K562 (cell line): ENCODE results near the gene CTSZ. TPM values are rescaled to one million over a fixed set of nuclear protein-coding genes. Genes with fewer than 3 reads are reported as not detected.

Source experiments
- ATAC-seq: fragments of 200-7000 bp; cut with Tn5 transposase; 3 replicates; pipeline ENCODE4 v1.9.1; 2020; ENCODE audit warnings: moderate library complexity
- BruUV-seq: library from RNA; stranded (reverse); fragments of 400-500 nt; replicated peaks from 2 replicates; lab custom pipeline; 2021; lab: Mats Ljungman, UMichigan
- CTCF ChIA-PET: fragments of 300-600 bp; formaldehyde crosslinking; extraction: SDS; loops from one replicate; lab custom pipeline; 2021; ENCODE audit warnings: low intra/inter-chr PET ratio; lab: Yijun Ruan, JAX
- POLR2A ChIA-PET: fragments of 300-600, 350-650 bp; sonication (Branson Sonifier 250); formaldehyde crosslinking; extraction: SDS; loops from one replicate; lab custom pipeline; 2021; ENCODE audit warnings: antibody characterized with exemption, inconsistent platforms; lab: Yijun Ruan, JAX
- DNase-seq, 4 experiments: peaks; one replicate each; pipeline versions ENCODE4 v3.0.0 to v3.0.0-alpha.2; 2011 to 2018; ENCODE audit warnings: low spot score in 3 of 4, mixed read lengths in 3 of 4; ENCODE audit errors: extremely low read depth in 1 of 4
- FAIRE-seq: peaks from 2 replicates; lab custom pipeline; 2011; peaks lifted over from hg19 to GRCh38; lab: Jason Lieb, UNC
- H2AFZ ChIP-seq: 2 replicates; pipeline ENCODE4 v1.6.0; 2011; ENCODE audit warnings: low read depth, low read length, control low read depth, inconsistent platforms
- H3K27ac ChIP-seq: fragments of 200-600 bp; 3 replicates; pipeline ENCODE4 v1.8.0; 2011; ENCODE audit warnings: low read depth, mild to moderate bottlenecking, control low read depth, inconsistent platforms, low read length, moderate library complexity, mixed read lengths; ENCODE audit errors: extremely low read depth
- H3K27me3 ChIP-seq, 2 experiments: fragments of 300-600 bp in 1 of 2; 2 replicates in 1 of 2; 3 replicates in 1 of 2; pipeline versions ENCODE4 v1.6.0 to v1.8.0; 2011; ENCODE audit warnings: inconsistent platforms in 2 of 2, low read length in 2 of 2, mild to moderate bottlenecking in 1 of 2, mixed read lengths in 1 of 2, moderate library complexity in 1 of 2; ENCODE audit not compliant: control insufficient read depth in 2 of 2, insufficient read depth in 2 of 2
- H3K36me3 ChIP-seq: fragments of 300-600 bp; 3 replicates; pipeline ENCODE4 v1.8.0; 2011; ENCODE audit warnings: mild to moderate bottlenecking, low read length, inconsistent platforms; ENCODE audit not compliant: control insufficient read depth, insufficient read depth
- H3K4me1 ChIP-seq, 2 experiments: fragments of 200-600 bp in 1 of 2; replicated peaks in 1 of 2; 2 replicates in 1 of 2; 3 replicates in 1 of 2; pipeline versions ENCODE4 v1.5.1 to v1.8.0; 2011; ENCODE audit warnings: inconsistent platforms in 2 of 2, low read length in 2 of 2, mild to moderate bottlenecking in 1 of 2, mixed read lengths in 1 of 2, moderate library complexity in 1 of 2; ENCODE audit not compliant: control insufficient read depth in 2 of 2, insufficient read depth in 2 of 2
- H3K4me2 ChIP-seq: 2 replicates; pipeline ENCODE4 v1.6.1; 2011; ENCODE audit warnings: low read length, control low read depth, inconsistent platforms, mixed read lengths; ENCODE audit not compliant: insufficient read depth
- H3K4me3 ChIP-seq: fragments of 200-600 bp; sonication (generic), shearing (Covaris generic); 2 replicates; pipeline ENCODE4 v1.5.1; 2016; ENCODE audit warnings: control low read depth, inconsistent platforms
- H3K79me2 ChIP-seq: fragments of 200-600 bp; 3 replicates; pipeline ENCODE4 v1.8.0; 2011; ENCODE audit warnings: low read length, inconsistent platforms; ENCODE audit not compliant: control insufficient read depth, insufficient read depth
- H3K9ac ChIP-seq, 2 experiments: 2 replicates each; pipeline versions ENCODE4 v1.6.0 to v1.6.1; 2011; ENCODE audit warnings: low read depth in 2 of 2, low read length in 2 of 2, control low read depth in 1 of 2, inconsistent platforms in 1 of 2, mild to moderate bottlenecking in 1 of 2, mixed read lengths in 1 of 2; ENCODE audit not compliant: insufficient read depth in 1 of 2
- H3K9me1 ChIP-seq: one replicate; pipeline ENCODE4 v1.6.0; 2011; ENCODE audit warnings: inconsistent platforms, mild to moderate bottlenecking, low read length, moderate library complexity; ENCODE audit not compliant: control insufficient read depth, insufficient read depth
- H3K9me3 ChIP-seq: replicated peaks from 2 replicates; pipeline ENCODE4 v1.5.1; 2011; ENCODE audit warnings: low read depth, low read length, inconsistent platforms; ENCODE audit not compliant: control insufficient read depth, insufficient read depth
- H4K20me1 ChIP-seq: replicated peaks from 2 replicates; pipeline ENCODE4 v1.6.1; 2011; ENCODE audit warnings: low read length, inconsistent platforms, mixed read lengths; ENCODE audit not compliant: control insufficient read depth, insufficient read depth
- CAMTA2 ChIP-seq: fragments of 250-450 bp; sonication (Bioruptor Pico); conservative IDR thresholded peaks from 2 replicates; pipeline ENCODE4 v1.5.1; 2022
- E2F5 ChIP-seq: sonication (generic); formaldehyde crosslinking; IDR thresholded peaks from 2 replicates; pipeline ENCODE4 v1.8.0; 2022; ENCODE audit warnings: mild to moderate bottlenecking, missing genetic modification reagents
- E2F6 ChIP-seq, 2 experiments: IDR thresholded peaks; 2 replicates each; pipeline ENCODE4 v1.6.1; 2011; ENCODE audit warnings: borderline replicate concordance in 1 of 2, control low read depth in 1 of 2, low read depth in 1 of 2, low read length in 1 of 2, mild to moderate bottlenecking in 1 of 2, mixed read lengths in 1 of 2, moderate library complexity in 1 of 2; ENCODE audit not compliant: insufficient read depth in 1 of 2, insufficient read length in 1 of 2, poor library complexity in 1 of 2, severe bottlenecking in 1 of 2; ENCODE audit errors: extremely low read depth in 1 of 2
- NCOA4 ChIP-seq: fragments of 450-650 bp; IDR thresholded peaks from 2 replicates; pipeline ENCODE4 v1.6.1; 2018; ENCODE audit warnings: mild to moderate bottlenecking; ENCODE audit not compliant: partially characterized antibody
- POLR2H ChIP-seq: IDR thresholded peaks from 2 replicates; pipeline ENCODE4 v1.6.1; 2016; ENCODE audit warnings: missing genetic modification characterization, low read depth, mild to moderate bottlenecking, control low read depth, missing compliant biosample characterization, moderate library complexity
- TOE1 ChIP-seq, 2 experiments: fragments of 450-650 bp in 1 of 2; sonication (generic) in 1 of 2; formaldehyde crosslinking in 1 of 2; IDR thresholded peaks; 2 replicates each; pipeline versions ENCODE4 v1.7.1 to v1.8.0; 2016 to 2022; ENCODE audit warnings: borderline replicate concordance in 2 of 2, mild to moderate bottlenecking in 2 of 2, antibody characterized with exemption in 1 of 2, inconsistent platforms in 1 of 2, low read depth in 1 of 2, missing genetic modification reagents in 1 of 2, moderate library complexity in 1 of 2
- ZBTB8A ChIP-seq: fragments of 450-650 bp; IDR thresholded peaks from 2 replicates; pipeline ENCODE4 v1.6.1; 2018; ENCODE audit warnings: mild to moderate bottlenecking, moderate library complexity; ENCODE audit not compliant: partially characterized antibody
- ZNF263 ChIP-seq: sonication (generic); formaldehyde crosslinking; IDR thresholded peaks from 2 replicates; pipeline ENCODE4 v1.8.0; 2022; ENCODE audit warnings: mild to moderate bottlenecking, missing genetic modification reagents, borderline replicate concordance
- ZNF586 ChIP-seq: fragments of 450-650 bp; formaldehyde crosslinking; conservative IDR thresholded peaks from 2 replicates; pipeline ENCODE4 v1.4.0; 2020; ENCODE audit warnings: mild to moderate bottlenecking, moderate library complexity
- ZNF766 ChIP-seq: fragments of 200-800 bp; sonication (Bioruptor generic); conservative IDR thresholded peaks from 2 replicates; pipeline ENCODE4 v1.6.1; 2016; ENCODE audit warnings: missing genetic modification characterization, missing compliant biosample characterization
- WGBS: fragments of 100-300 bp; shearing (Covaris generic); methylation state at CpG from one replicate; pipeline ENCODE4 v1.1.6; 2016; ENCODE audit warnings: low coverage, mixed read lengths; ENCODE audit not compliant: insufficient coverage; ENCODE audit errors: missing lambda C conversion rate; 5-methylcytosine and 5-hydroxymethylcytosine counted together
- in situ Hi-C: fragments of 300-500 bp; cut with MboI; formaldehyde crosslinking; loops from 4 replicates; pipeline ENCODE4 v1.15.0; 2018; ENCODE audit warnings: inconsistent platforms, mixed read lengths
- intact Hi-C: fragments of 100-400 bp; cut with micrococcal nuclease; formaldehyde crosslinking; loops from 2 replicates; pipeline ENCODE4 v1.14.2; 2022
- polyA plus RNA-seq, 8 experiments: library from polyadenylated mRNA; depleted of rRNA in 4 of 8; stranded (reverse) in 5 of 8; unstranded in 3 of 8; fragments of >200 nt; fragmentation: Nextera tagmentation in 2 of 8; fragmentation: Illumina TruSeq in 1 of 8; extraction: Ambion mirVana in 2 of 8; extraction: Trizol in 1 of 8; gene quantifications; 2 replicates each; pipeline versions ENCODE4 v1.2.1 to v1.2.3, GENCODE V29; 2011 to 2014; ENCODE audit warnings: inconsistent platforms in 1 of 8, missing spikeins in 1 of 8
- total RNA-seq, 7 experiments: library from RNA; depleted of rRNA in 6 of 7; stranded (reverse); fragments of >200 nt in 6 of 7; fragmentation: Illumina TruSeq in 2 of 7; extraction: Trizol in 2 of 7; gene quantifications; 2 replicates each; pipeline versions ENCODE4 v1.2.1 to v1.2.3, GENCODE V29; 2011 to 2021; ENCODE audit warnings: low replicate concordance in 1 of 7
- TF ChIP-seq, protein P1 (sequence below): fragments of 450-650 bp; conservative IDR thresholded peaks from 2 replicates; pipeline ENCODE4 v1.6.1; 2016; ENCODE audit warnings: missing genetic modification characterization, low read depth, mild to moderate bottlenecking, missing compliant biosample characterization, moderate library complexity

CTSZ gene
- total and polyA plus RNA-seq, 9 of the 15 experiments (the other 6 are each of a cell fraction or from before 2014, with no cell fraction given): 1.6 to 143 (median 82.8) TPM

GRCh38 chr20:59016795-59017492 is 9.9 kb upstream of the CTSZ start (continued):
- TF ChIP-seq ZBTB8A (no peak), TOE1 (IDR thresholded peaks at IDR 0.05; ENCODE audit: borderline replicate concordance) (peak; percentile 90), TOE1 (CRISPR knock-in tag; IDR thresholded peaks at IDR 0.05; ENCODE audit: borderline replicate concordance, low read depth) (no peak), ZNF586 (CRISPR knock-in tag) (no peak), CAMTA2 (CRISPR knock-in tag) (no peak), NCOA4 (no peak), ZNF263 (CRISPR knock-in tag) (no peak)
- TF ChIP-seq, all 486 proteins: peak for 10

DNA sequence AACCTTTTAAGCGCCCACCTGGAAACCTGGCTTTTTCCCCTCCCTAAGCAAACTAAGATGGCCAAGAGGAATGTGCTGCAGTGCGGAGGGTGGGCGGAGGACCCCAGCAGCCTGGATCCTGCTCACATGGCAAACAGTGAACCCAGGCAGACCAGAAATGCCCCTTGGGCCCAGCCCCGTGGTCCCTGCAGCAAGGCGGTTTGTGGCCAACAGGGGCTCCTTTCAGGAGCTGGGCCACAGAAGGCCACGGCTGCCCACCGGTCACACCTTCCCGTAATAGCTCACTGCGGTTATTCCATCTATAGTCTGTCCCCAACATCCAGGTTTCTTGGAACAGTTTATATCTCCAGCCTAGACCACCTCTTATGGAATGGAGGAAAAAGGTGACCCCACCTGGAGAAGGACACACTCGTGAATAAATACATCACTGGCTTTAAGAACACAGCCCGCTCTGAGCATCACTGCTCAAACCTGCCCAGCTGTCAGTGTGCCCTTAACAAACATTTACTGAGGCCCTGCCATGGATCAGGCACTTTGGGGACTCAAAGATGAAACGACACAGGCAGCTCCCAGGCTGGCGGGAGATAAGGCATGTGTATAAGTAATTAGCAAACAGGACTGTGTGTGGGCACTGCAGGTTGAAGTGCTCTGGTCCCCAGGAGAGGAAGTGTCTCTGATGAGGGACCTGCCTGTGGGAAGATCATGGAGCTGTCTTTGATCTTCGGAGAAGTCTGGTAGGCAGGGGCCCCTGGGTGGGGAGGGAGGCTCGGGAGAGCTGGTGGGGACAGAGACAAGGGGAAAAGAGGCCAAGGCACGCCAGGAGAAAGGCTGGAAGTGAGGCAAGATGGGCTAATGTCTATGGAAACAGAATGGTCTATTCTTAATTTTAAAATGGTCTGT is 9.0 kb upstream of the CTSZ start:
- Histone ChIP-seq H3K9me3 (no peaks in the 10 kb centered on the region), H3K27me3 (no peaks in the 10 kb centered on the region), H2AFZ (peak overlapping the region; percentile 46; the same call in 1 of the 2 replicates), H3K4me2 (no peak overlapping the region), H3K79me2 (peaks cover 22% of the 10 kb centered on the region), H3K4me1 (peaks cover 77 to 82% of the 10 kb centered on the region in 2 experiments), H3K27ac (peak overlapping the region; percentile 4; the same call in 2 of the 3 replicates), H3K36me3 (peaks cover 6% of the 10 kb centered on the region; the same call in 1 of the 3 replicates), H3K9ac (peak overlapping the region in 1 of 2 experiments; percentile 74; a peak in 2 of 4 replicates), H3K9me1 (no peaks in the 10 kb centered on the region), H4K20me1 (no peaks in the 10 kb centered on the region), H3K4me3 (no peak overlapping the region)
- BruUV-seq: no TSS peak
- intact Hi-C loops: no loop called here
- POLR2A ChIA-PET: interaction anchor here (0.8 to 1.2 kb wide), 2 partner anchors 14 to 15 kb away, joined by 3 read pairs; no protein-coding TSS in a partner anchor
- DNase-seq (no peak), ATAC-seq (no peak), FAIRE-seq (no peak)
- CTCF ChIA-PET: no interaction called here
- WGBS: 79% methylated on average over 13 of the region's 16 CpGs
- in situ Hi-C loops: no loop called here
- peak in 1 of 2 experiments; percentile 29 for TF ChIP-seq E2F6 (IDR thresholded peaks at IDR 0.05; ENCODE audit: borderline replicate concordance in 1 of 2, extremely low read depth in 1 of 2, insufficient read depth in 1 of 2, insufficient read length in 1 of 2, low read depth in 1 of 2, low read length in 1 of 2, poor library complexity in 1 of 2, severe bottlenecking in 1 of 2)
- TF ChIP-seq POLR2H (tag): no peak
- TF ChIP-seq, protein P1, sequence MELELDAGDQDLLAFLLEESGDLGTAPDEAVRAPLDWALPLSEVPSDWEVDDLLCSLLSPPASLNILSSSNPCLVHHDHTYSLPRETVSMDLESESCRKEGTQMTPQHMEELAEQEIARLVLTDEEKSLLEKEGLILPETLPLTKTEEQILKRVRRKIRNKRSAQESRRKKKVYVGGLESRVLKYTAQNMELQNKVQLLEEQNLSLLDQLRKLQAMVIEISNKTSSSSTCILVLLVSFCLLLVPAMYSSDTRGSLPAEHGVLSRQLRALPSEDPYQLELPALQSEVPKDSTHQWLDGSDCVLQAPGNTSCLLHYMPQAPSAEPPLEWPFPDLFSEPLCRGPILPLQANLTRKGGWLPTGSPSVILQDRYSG (tag): no peak
- no peak for TF ChIP-seq E2F5 (CRISPR knock-in tag)
- no peak for TF ChIP-seq ZNF766
